GM12891 (cell line): ENCODE measurements around the gene WRNIP1.
A peak's percentile ranks its signal among the peaks of the same experiment; 100 is the strongest.

Experiments used
- DNase-seq: peaks from one replicate; pipeline ENCODE4 v3.0.0; 2011; ENCODE audit warnings: low spot score; ENCODE audit not compliant: insufficient read length
- FAIRE-seq: peaks from 2 replicates; lab custom pipeline; 2011; peaks lifted over from hg19 to GRCh38; lab: Jason Lieb, UNC
- PAX5 ChIP-seq: IDR thresholded peaks from 2 replicates; pipeline ENCODE4 v1.6.1; 2011; ENCODE audit warnings: low read length, moderate library complexity, mild to moderate bottlenecking; ENCODE audit not compliant: insufficient read depth, severe bottlenecking
- POLR2A ChIP-seq: IDR thresholded peaks from 2 replicates; pipeline ENCODE4 v1.6.1; 2011; ENCODE audit warnings: low read depth, low read length, control low read depth
- POLR2AphosphoS5 ChIP-seq: IDR thresholded peaks from 2 replicates; pipeline ENCODE4 v1.6.1; 2011; ENCODE audit warnings: low read depth, low read length, control low read depth
- POU2F2 ChIP-seq: IDR thresholded peaks from 2 replicates; pipeline ENCODE4 v1.6.1; 2011; ENCODE audit warnings: low read depth, mild to moderate bottlenecking, control low read depth, low read length, moderate library complexity
- SPI1 ChIP-seq: IDR thresholded peaks from 2 replicates; pipeline ENCODE4 v1.6.1; 2011; ENCODE audit warnings: low read depth, low read length, control low read depth
- TAF1 ChIP-seq: IDR thresholded peaks from 2 replicates; pipeline ENCODE4 v1.6.1; 2011; ENCODE audit warnings: low read depth, low read length, control low read depth

WRNIP1 gene

DNA sequence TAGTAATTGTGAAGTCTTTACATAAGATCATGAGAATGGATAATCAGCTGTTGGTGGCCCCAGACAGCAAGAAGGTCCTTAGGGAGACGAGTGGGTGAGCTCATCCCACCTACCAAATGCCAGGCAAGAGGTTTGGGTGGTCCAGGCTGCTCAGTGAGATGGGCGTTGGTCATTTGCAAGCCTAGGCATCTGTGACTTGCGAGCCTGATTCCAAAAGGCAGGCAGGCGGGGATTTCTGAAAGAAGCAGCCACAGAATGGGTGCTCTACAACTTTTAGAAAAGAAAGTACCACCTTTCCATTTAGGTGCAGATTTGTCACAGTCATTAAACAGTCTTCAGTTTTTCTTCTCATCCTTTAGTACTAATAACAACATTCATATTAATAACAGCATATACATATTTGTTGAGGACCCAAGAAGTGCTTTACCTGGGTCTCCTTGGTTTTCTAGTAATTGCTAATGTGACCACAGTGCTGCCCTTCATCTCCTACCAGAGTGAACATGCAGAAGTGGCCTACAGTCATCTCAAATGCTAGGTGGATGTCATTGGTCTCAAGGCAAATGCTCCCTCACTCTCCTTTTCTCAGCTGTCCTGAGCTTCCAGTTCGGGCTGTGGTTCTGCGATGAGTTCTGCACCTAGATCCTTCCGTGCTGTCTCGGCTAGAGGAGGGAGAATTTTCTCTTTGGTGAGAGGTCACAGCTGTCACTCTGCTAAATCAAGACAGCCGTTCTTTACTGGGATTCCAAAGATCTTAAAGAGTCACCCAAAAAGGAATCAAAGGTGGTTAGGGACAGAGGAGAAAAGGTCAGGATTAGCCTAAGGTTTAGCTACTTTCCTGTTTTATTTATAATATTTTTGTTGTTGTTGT, 2.7 kb downstream of the WRNIP1 start:
- TF ChIP-seq SPI1 (no peak), POLR2A (no peak), PAX5 (no peak), POU2F2 (no peak), POLR2AphosphoS5 (no peak), TAF1 (no peak)
- FAIRE-seq (peak; percentile 59), DNase-seq (no peak)

DNA sequence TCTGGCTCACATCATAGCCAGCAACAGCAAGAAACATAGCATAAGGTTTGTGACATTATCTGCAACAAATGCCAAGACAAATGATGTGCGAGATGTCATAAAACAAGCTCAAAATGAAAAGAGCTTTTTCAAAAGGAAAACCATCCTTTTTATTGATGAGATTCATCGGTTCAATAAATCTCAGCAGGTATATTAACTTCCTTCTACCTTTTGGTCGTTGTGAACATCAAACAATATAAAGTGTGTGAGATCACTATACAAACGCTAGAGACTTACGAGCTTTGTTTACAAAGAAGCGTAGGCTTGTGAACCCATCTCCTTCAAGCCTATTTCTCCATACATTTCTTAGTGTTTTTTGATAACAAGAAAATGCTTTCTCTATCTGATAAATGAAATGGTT, 3.5 kb downstream of the WRNIP1 start:
- TF ChIP-seq TAF1 (no peak), POU2F2 (no peak), PAX5 (no peak), SPI1 (no peak), POLR2A (no peak), POLR2AphosphoS5 (no peak)
- DNase-seq (no peak), FAIRE-seq (no peak)

DNA sequence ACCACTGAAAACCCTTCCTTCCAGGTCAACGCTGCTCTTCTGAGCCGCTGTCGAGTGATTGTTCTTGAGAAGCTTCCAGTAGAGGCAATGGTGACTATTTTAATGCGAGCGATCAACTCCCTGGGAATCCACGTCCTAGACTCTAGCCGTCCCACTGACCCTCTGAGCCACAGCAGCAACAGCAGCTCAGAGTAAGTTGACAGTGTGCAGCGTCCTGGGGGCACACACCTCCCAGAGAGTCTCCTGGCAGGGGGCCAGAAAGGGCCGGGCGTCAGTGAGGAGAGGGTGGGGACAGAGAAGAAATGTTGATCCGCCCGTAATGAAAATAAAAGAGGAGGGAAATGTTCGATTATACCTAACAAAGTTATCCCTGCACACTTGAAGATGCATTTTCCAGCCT, 5.0 kb downstream of the WRNIP1 start:
- FAIRE-seq, result no peak
- no peak for DNase-seq

DNA sequence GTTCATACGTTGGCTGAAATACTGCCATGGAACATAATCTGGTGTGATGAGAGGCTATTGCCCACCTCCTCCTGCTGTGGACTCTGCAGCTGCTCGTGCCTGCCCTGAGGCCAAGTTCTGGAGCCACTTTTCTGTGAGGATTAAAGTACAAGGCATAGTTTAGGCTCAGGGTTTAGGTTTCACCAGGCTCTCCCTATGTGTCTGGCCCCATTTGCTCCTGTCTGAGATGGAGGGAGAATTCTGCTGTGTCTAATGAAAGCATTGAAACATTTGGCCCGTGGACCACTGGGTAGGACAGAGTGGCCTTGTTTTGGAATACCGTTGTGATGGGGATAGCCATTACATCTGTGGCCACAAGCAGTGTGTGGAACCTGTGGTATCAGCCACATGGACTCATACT, 5.9 kb downstream of the WRNIP1 start:
- TF ChIP-seq TAF1 (no peak), POLR2AphosphoS5 (no peak), PAX5 (no peak), POLR2A (no peak), SPI1 (no peak), POU2F2 (no peak)
- FAIRE-seq (no peak), DNase-seq (no peak)

More for the DNA sequence above, 5.0 kb downstream of the WRNIP1 start:
- TF ChIP-seq SPI1 (no peak), POLR2A (no peak), POU2F2 (no peak), PAX5 (no peak), POLR2AphosphoS5 (no peak), TAF1 (no peak)

DNA sequence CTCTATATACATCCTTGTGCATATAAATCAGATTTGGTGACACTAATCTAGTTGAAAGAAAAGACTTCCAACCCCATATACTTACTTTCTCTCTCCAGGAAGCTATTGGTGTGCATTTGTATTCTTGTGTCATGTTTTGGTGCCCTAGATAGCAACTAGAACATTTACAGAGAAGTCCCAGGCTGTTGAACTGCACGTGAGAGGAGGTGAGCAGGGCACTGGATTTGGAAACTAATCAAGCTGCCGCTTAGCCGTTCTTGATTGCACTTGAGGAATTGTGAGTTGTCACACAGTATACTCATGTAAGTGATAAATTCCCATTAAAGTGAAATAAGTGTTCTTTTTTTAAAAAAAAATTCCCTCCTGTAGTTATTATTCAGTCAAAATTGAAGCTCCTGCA, 7.6 kb downstream of the WRNIP1 start:
- FAIRE-seq (no peak), DNase-seq (no peak)
- TF ChIP-seq SPI1 (no peak), PAX5 (no peak), POU2F2 (no peak)

DNA sequence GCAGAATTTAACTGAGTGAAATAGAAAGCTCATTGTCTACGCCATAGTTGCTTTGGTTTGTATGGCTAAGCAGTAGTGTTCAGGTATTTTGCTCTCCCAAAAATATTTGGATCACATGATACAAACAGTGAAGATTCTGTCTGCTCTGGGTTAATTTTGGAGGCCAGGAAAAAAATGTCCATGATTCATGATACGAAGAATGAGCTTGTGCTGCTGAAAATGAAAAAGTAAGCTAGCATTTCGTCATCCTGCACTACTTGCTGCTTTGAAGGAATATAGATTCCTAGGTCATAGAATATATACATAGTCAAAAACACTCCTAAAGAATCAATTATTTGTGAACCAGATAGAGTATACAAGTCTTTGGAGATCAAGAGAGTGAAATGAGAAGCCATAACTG, 8.3 kb downstream of the WRNIP1 start:
- DNase-seq, result no peak
- TF ChIP-seq POLR2A (no peak), POLR2AphosphoS5 (no peak), SPI1 (no peak), TAF1 (no peak), PAX5 (no peak), POU2F2 (no peak)
- FAIRE-seq, result no peak

DNA sequence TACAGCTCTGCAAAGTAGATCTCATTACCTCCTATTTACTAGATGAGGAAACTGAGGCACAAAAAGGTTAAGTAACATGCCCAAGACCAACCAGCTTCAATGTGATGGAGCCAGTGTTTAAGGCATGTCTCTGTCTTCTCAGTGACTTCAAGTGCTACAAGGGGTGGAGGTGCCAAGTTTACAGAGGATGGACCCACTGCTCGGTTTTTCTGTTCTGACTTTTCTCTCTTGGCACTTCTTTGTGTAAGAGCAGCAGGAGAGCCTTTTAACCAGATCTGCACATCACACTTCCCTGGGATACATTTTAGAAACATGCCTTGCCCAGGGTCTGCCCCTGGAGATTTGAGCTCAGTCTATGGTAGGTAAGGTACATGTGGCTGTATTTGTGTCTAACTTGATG, 9.8 kb downstream of the WRNIP1 start:
- no peak for DNase-seq
- FAIRE-seq, result no peak
- TF ChIP-seq POU2F2 (no peak), PAX5 (no peak), POLR2AphosphoS5 (no peak), TAF1 (no peak)

DNA sequence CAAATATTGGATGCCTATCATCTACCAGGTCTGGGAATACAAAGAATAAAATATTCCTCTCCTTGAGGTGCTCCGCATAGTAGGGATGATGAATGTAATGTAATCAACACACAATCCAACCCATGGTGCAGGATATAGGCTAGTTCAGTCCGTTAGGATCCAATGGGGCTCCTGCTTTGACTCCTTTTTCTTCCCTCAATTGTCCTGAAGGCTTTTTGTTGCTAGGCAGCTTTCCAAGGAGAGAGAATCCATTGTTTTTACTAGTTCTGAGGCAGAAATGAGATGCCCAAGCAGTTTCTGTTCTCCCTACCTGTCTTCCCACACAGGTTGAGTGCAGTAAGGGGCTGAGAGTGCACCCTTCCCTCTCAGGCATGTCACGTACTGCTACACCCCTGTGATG, 12.1 kb downstream of the WRNIP1 start:
- FAIRE-seq (no peak), DNase-seq (no peak)
- no peak for TF ChIP-seq PAX5
- no peak for TF ChIP-seq SPI1
- TF ChIP-seq POLR2A, result no peak
- no peak for TF ChIP-seq POLR2AphosphoS5
- no peak for TF ChIP-seq POU2F2
- no peak for TF ChIP-seq TAF1

DNA sequence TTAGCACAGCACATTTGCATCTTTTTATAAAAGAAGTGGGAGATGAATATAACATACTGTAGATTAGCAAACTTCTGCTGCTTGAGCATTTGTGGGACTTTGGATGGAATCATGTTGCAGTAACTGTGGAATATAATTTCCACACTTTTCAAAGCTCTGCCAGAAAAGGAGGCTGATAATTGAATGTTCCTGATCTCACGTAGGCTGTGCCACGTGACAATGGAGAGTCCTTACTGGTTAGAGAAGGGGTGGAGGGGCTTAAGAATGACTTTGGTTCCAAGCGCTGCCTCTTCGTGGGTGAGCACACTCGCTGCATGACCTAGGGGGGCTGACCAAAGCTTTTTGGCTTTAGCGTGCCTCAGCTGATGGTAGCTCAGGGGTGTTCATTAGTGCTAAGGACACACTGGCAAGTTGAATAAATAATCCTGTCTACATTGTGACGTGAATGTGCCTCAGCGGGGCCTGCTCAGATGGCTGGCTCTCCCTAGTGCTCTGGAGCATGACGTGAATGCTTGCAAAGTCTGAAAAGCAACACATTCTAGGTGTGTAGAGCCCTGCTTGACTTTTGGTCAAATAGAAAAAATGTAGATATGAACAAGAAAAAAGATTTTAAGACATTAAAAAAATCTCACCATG, 15.0 kb downstream of the WRNIP1 start:
- no peak for TF ChIP-seq POLR2A
- no peak for TF ChIP-seq POU2F2
- no peak for TF ChIP-seq POLR2AphosphoS5
- no peak for TF ChIP-seq SPI1
- no peak for TF ChIP-seq TAF1
- no peak for TF ChIP-seq PAX5
- FAIRE-seq (no peak), DNase-seq (no peak)
